H9 (cell line): ENCODE measurements around the gene TFDP1. TPM values are rescaled to one million over a fixed set of nuclear protein-coding genes. Genes with fewer than 3 reads are reported as not detected.

Experiments used
- DNase-seq: peaks from one replicate; pipeline ENCODE4 v3.0.0-alpha.2; 2017
- H2AFZ ChIP-seq: one replicate; pipeline ENCODE4 v1.6.1; 2013; ENCODE audit warnings: mild to moderate bottlenecking, low read length, control low read depth, moderate library complexity
- H2AK5ac ChIP-seq: 2 replicates; pipeline ENCODE4 v1.6.1; 2013; ENCODE audit warnings: low read length, control low read depth, mixed read lengths; ENCODE audit not compliant: insufficient read length
- H2BK120ac ChIP-seq: one replicate; pipeline ENCODE4 v1.6.1; 2013; ENCODE audit warnings: low read depth, mild to moderate bottlenecking, low read length, control low read depth, inconsistent platforms; ENCODE audit not compliant: poor library complexity, severe bottlenecking
- H2BK12ac ChIP-seq: 2 replicates; pipeline ENCODE4 v1.6.1; 2013; ENCODE audit warnings: low read length, control low read depth, mixed read lengths, low read depth; ENCODE audit not compliant: insufficient read length
- H2BK15ac ChIP-seq: 2 replicates; pipeline ENCODE4 v1.6.1; 2013; ENCODE audit warnings: low read depth, low read length, control low read depth
- H2BK20ac ChIP-seq: one replicate; pipeline ENCODE4 v1.6.1; 2013; ENCODE audit warnings: low read depth, mild to moderate bottlenecking, low read length, control low read depth, inconsistent platforms; ENCODE audit not compliant: poor library complexity, severe bottlenecking
- H2BK5ac ChIP-seq: 2 replicates; pipeline ENCODE4 v1.6.1; 2013; ENCODE audit warnings: low read length, control low read depth, mixed read lengths; ENCODE audit not compliant: insufficient read length
- H3K14ac ChIP-seq: 2 replicates; pipeline ENCODE4 v1.6.1; 2013; ENCODE audit warnings: low read length, control low read depth; ENCODE audit not compliant: insufficient read depth
- H3K18ac ChIP-seq: 2 replicates; pipeline ENCODE4 v1.6.1; 2013; ENCODE audit warnings: low read depth, mild to moderate bottlenecking, mixed read lengths, low read length, control low read depth; ENCODE audit not compliant: insufficient read length
- H3K23ac ChIP-seq: 2 replicates; pipeline ENCODE4 v1.6.1; 2013; ENCODE audit warnings: low read length, control low read depth, mixed read lengths, low read depth; ENCODE audit not compliant: insufficient read length
- H3K23me2 ChIP-seq: 2 replicates; pipeline ENCODE4 v1.6.1; 2013; ENCODE audit warnings: low read depth, mild to moderate bottlenecking, mixed read lengths, low read length, control low read depth; ENCODE audit not compliant: insufficient read length, poor library complexity, severe bottlenecking
- H3K27ac ChIP-seq: 2 replicates; pipeline ENCODE4 v1.5.1; 2013; ENCODE audit warnings: low read length, control low read depth, mixed read lengths, low read depth; ENCODE audit not compliant: insufficient read length
- H3K27me3 ChIP-seq: 2 replicates; pipeline ENCODE4 v1.6.1; 2013; ENCODE audit warnings: low read length, control low read depth, inconsistent platforms; ENCODE audit not compliant: insufficient read depth
- H3K4ac ChIP-seq: 2 replicates; pipeline ENCODE4 v1.6.1; 2013; ENCODE audit warnings: low read depth, mild to moderate bottlenecking, control low read depth, inconsistent platforms, low read length, moderate library complexity
- H3K4me1 ChIP-seq: 2 replicates; pipeline ENCODE4 v1.6.1; 2013; ENCODE audit warnings: low read length, control low read depth, inconsistent platforms; ENCODE audit not compliant: insufficient read depth
- H3K4me2 ChIP-seq: 2 replicates; pipeline ENCODE4 v1.6.1; 2013; ENCODE audit warnings: low read length, control low read depth, mixed read lengths; ENCODE audit not compliant: insufficient read length, insufficient read depth
- H3K56ac ChIP-seq: 2 replicates; pipeline ENCODE4 v1.6.1; 2013; ENCODE audit warnings: low read depth, mild to moderate bottlenecking, mixed read lengths, low read length, control low read depth; ENCODE audit not compliant: insufficient read length
- H3K79me1 ChIP-seq: 2 replicates; pipeline ENCODE4 v1.6.1; 2013; ENCODE audit warnings: low read depth, mild to moderate bottlenecking, moderate library complexity, low read length, control low read depth, inconsistent platforms; ENCODE audit not compliant: insufficient read depth, poor library complexity, severe bottlenecking
- H3K79me2 ChIP-seq: 2 replicates; pipeline ENCODE4 v1.6.1; 2013; ENCODE audit warnings: low read length, control low read depth, inconsistent platforms; ENCODE audit not compliant: insufficient read depth
- H3K9ac ChIP-seq: 2 replicates; pipeline ENCODE4 v1.6.1; 2013; ENCODE audit warnings: low read length, control low read depth, mixed read lengths; ENCODE audit not compliant: insufficient read length; ENCODE audit errors: extremely low read depth
- H3K9me3 ChIP-seq: one replicate; pipeline ENCODE4 v1.6.1; 2013; ENCODE audit warnings: low read depth, low read length, inconsistent platforms; ENCODE audit not compliant: control insufficient read depth
- H3T11ph ChIP-seq: one replicate; pipeline ENCODE4 v1.6.1; 2013; ENCODE audit warnings: mild to moderate bottlenecking, low read length, control low read depth, inconsistent platforms
- H4K20me1 ChIP-seq: one replicate; pipeline ENCODE4 v1.6.1; 2013; ENCODE audit not compliant: control insufficient read depth, insufficient read length, insufficient read depth
- H4K5ac ChIP-seq: 2 replicates; pipeline ENCODE4 v1.6.1; 2013; ENCODE audit warnings: low read depth, mild to moderate bottlenecking, mixed read lengths, low read length, control low read depth; ENCODE audit not compliant: insufficient read length
- H4K8ac ChIP-seq: replicated peaks from 2 replicates; pipeline ENCODE4 v1.6.1; 2013; ENCODE audit warnings: low read length, control low read depth, mixed read lengths, low read depth; ENCODE audit not compliant: insufficient read length
- H4K91ac ChIP-seq: 2 replicates; pipeline ENCODE4 v1.6.1; 2013; ENCODE audit warnings: low read depth, mild to moderate bottlenecking, moderate library complexity, mixed read lengths, low read length, control low read depth; ENCODE audit not compliant: insufficient read length
- H3K27ac Mint-ChIP-seq, 3 experiments: 2 replicates in 2 of 3; 3 replicates in 1 of 3; pipeline ENCODE4 v1.8.0; 2020 to 2021; ENCODE audit warnings: mixed read lengths in 3 of 3, mild to moderate bottlenecking in 1 of 3, moderate library complexity in 1 of 3
- H3K27me3 Mint-ChIP-seq: 2 replicates; pipeline ENCODE4 v1.8.0; 2021; ENCODE audit warnings: low read depth, mild to moderate bottlenecking, moderate library complexity, mixed read lengths
- H3K36me3 Mint-ChIP-seq, 3 experiments: 2 replicates in 2 of 3; 3 replicates in 1 of 3; pipeline ENCODE4 v1.8.0; 2020 to 2021; ENCODE audit warnings: low read depth in 3 of 3, mixed read lengths in 3 of 3; ENCODE audit not compliant: insufficient read depth in 1 of 3
- H3K4me1 Mint-ChIP-seq, 2 experiments: 2 replicates each; pipeline ENCODE4 v1.8.0; 2020; ENCODE audit warnings: mixed read lengths in 2 of 2
- H3K4me3 Mint-ChIP-seq, 2 experiments: 2 replicates in 1 of 2; 3 replicates in 1 of 2; pipeline ENCODE4 v1.8.0; 2020 to 2021; ENCODE audit warnings: mild to moderate bottlenecking in 2 of 2, mixed read lengths in 2 of 2, moderate library complexity in 1 of 2
- H3K9me3 Mint-ChIP-seq, 2 experiments: 2 replicates in 1 of 2; 3 replicates in 1 of 2; pipeline ENCODE4 v1.8.0; 2020; ENCODE audit warnings: mild to moderate bottlenecking in 2 of 2, mixed read lengths in 2 of 2, moderate library complexity in 1 of 2
- CTCF ChIP-seq: fragments of 200-600 bp; sonication (generic); conservative IDR thresholded peaks from 3 replicates; pipeline ENCODE4 v1.8.0; 2021; ENCODE audit warnings: antibody characterized with exemption, mild to moderate bottlenecking
- WGBS: extraction: QIAGEN DNeasy Blood & Tissue Kit; methylation state at CpG from one replicate; pipeline ENCODE4 v1.1.7; 2013; ENCODE audit warnings: missing lambda C conversion rate, low lambda C conversion rate, mixed read lengths; ENCODE audit not compliant: insufficient read length; ENCODE audit errors: extremely low coverage; 5-methylcytosine and 5-hydroxymethylcytosine counted together
- total RNA-seq: library from RNA; stranded (reverse); gene quantifications from 2 replicates; pipeline ENCODE4 v1.2.1, GENCODE V29; 2021

The TFDP1 gene
- total RNA-seq, 1 experiment from 2014 or later: 111 TPM

- Histone ChIP-seq H4K8ac (no peak overlapping the region), H3K23me2 (no peaks in the 10 kb centered on the region), H2BK20ac (no peak overlapping the region), H4K20me1 (no peaks in the 10 kb centered on the region), H3K27me3 (no peaks in the 10 kb centered on the region), H2AK5ac (no peak overlapping the region), H3K4me2 (no peak overlapping the region), H3K14ac (no peak overlapping the region), H2AFZ (no peak overlapping the region), H3K23ac (no peak overlapping the region), H2BK5ac (no peak overlapping the region), H4K5ac (no peak overlapping the region), H3K9ac (no peak overlapping the region), H3T11ph (no peak overlapping the region), H3K27ac (no peak overlapping the region), H2BK15ac (no peak overlapping the region), H3K4me1 (peaks cover 3% of the 10 kb centered on the region; the same call in 1 of the 2 replicates), H4K91ac (no peak overlapping the region), H3K79me1 (peaks cover 10% of the 10 kb centered on the region), H3K9me3 (no peaks in the 10 kb centered on the region), H3K4ac (no peak overlapping the region), H3K18ac (no peak overlapping the region), H3K56ac (no peak overlapping the region), H2BK12ac (no peak overlapping the region), H3K79me2 (peaks cover 34% of the 10 kb centered on the region; the same call in 1 of the 2 replicates), H2BK120ac (no peak overlapping the region)
- peaks cover 0 to 2% of the 10 kb centered on the region in 2 experiments; a peak in 1 of 5 replicates for H3K9me3 Mint-ChIP-seq
- no CpG with 5 or more reads among the region's 23 CpGs for WGBS
- H3K4me3 Mint-ChIP-seq: peak overlapping the region; percentile 63 to 80; a peak in 3 of 5 replicates
- TF ChIP-seq CTCF: no peak
- H3K4me1 Mint-ChIP-seq: peaks cover 22 to 23% of the 10 kb centered on the region in 2 experiments
- H3K27me3 Mint-ChIP-seq: no peaks in the 10 kb centered on the region
- no peak for DNase-seq
- peaks cover 40 to 52% (median 41%) of the 10 kb centered on the region in 3 experiments for H3K36me3 Mint-ChIP-seq
- peak overlapping the region in 2 of 3 experiments; percentile 34 to 52; a peak in 2 of 7 replicates for H3K27ac Mint-ChIP-seq
These were observed 2.3 kb downstream of the TFDP1 start for GRCh38 chr13:113586661-113587479.
